HepG2 (cell line): ENCODE data around the gene MARF1. TPM values are rescaled to one million over a fixed set of nuclear protein-coding genes. Genes with fewer than 3 reads are reported as not detected.

ENCODE experiments used
- HMGXB3 ChIP-seq: sonication (generic); formaldehyde crosslinking; IDR thresholded peaks from 2 replicates; pipeline ENCODE4 v1.4.0; 2020; ENCODE audit warnings: missing genetic modification reagents, borderline replicate concordance
- MED1 ChIP-seq: sonication (generic); formaldehyde crosslinking; IDR thresholded peaks from 2 replicates; pipeline ENCODE4 v1.4.0; 2020; ENCODE audit warnings: missing genetic modification reagents
- MTA3 ChIP-seq: sonication (generic); formaldehyde crosslinking; IDR thresholded peaks from 2 replicates; pipeline ENCODE4 v1.4.0; 2020; ENCODE audit warnings: missing genetic modification reagents
- PHB2 ChIP-seq: fragments of 450-650 bp; IDR thresholded peaks from 2 replicates; pipeline ENCODE4 v1.6.1; 2018; ENCODE audit not compliant: partially characterized antibody
- POLR2G ChIP-seq: fragments of 200-400 bp; formaldehyde crosslinking; IDR thresholded peaks from 2 replicates; pipeline ENCODE4 v1.6.1; 2018; ENCODE audit warnings: mild to moderate bottlenecking, low read depth, low read length, moderate library complexity
- RARG ChIP-seq: sonication (generic); formaldehyde crosslinking; IDR thresholded peaks from 2 replicates; pipeline ENCODE4 v1.4.0; 2020; ENCODE audit warnings: low read depth, mild to moderate bottlenecking, missing genetic modification reagents
- SMYD3 ChIP-seq: sonication (generic); formaldehyde crosslinking; IDR thresholded peaks from 2 replicates; pipeline ENCODE4 v1.8.1; 2023; ENCODE audit warnings: mild to moderate bottlenecking, missing genetic modification reagents
- YY1 ChIP-seq: IDR thresholded peaks from 2 replicates; pipeline ENCODE4 v1.6.1; 2011; ENCODE audit warnings: low read length, low read depth, moderate library complexity, mild to moderate bottlenecking; ENCODE audit not compliant: insufficient read depth, insufficient replicate concordance
- ZNF10 ChIP-seq: sonication (generic); formaldehyde crosslinking; IDR thresholded peaks from 2 replicates; pipeline ENCODE4 v1.4.0; 2020; ENCODE audit warnings: mild to moderate bottlenecking, low read depth, missing genetic modification reagents, borderline replicate concordance
- ZNF317 ChIP-seq: sonication (generic); formaldehyde crosslinking; IDR thresholded peaks from 2 replicates; pipeline ENCODE4 v1.5.0; 2020; ENCODE audit warnings: mild to moderate bottlenecking, missing genetic modification reagents
- ZNF382 ChIP-seq: sonication (generic); formaldehyde crosslinking; IDR thresholded peaks from 2 replicates; pipeline ENCODE4 v1.5.0; 2020; ENCODE audit warnings: missing genetic modification reagents, mild to moderate bottlenecking, borderline replicate concordance
- ZNF879 ChIP-seq: sonication (generic); formaldehyde crosslinking; IDR thresholded peaks from 2 replicates; pipeline ENCODE4 v1.8.1; 2023; ENCODE audit warnings: missing genetic modification reagents
- polyA plus RNA-seq, 8 experiments: library from polyadenylated mRNA; depleted of rRNA in 3 of 8; stranded (reverse) in 7 of 8; unstranded in 1 of 8; fragments of >200 nt; fragmentation: Illumina TruSeq in 4 of 8; extraction: Trizol in 4 of 8; gene quantifications; 2 replicates each; pipeline versions ENCODE4 v1.2.1 to v1.2.3, GENCODE V29; 2011 to 2016; ENCODE audit warnings: low read depth in 4 of 8, missing spikeins in 1 of 8, mixed read lengths in 1 of 8; ENCODE audit not compliant: insufficient read depth in 1 of 8
- total RNA-seq, 5 experiments: library from RNA; depleted of rRNA; stranded (reverse); fragments of >200 nt; fragmentation: Illumina TruSeq; extraction: Trizol; gene quantifications; 2 replicates each; pipeline ENCODE4 v1.2.3, GENCODE V29; 2016; ENCODE audit warnings: low read depth in 1 of 5
- TF ChIP-seq, protein P1 (sequence below): sonication (generic); formaldehyde crosslinking; IDR thresholded peaks from 2 replicates; pipeline ENCODE4 v1.5.1; 2020; ENCODE audit warnings: mild to moderate bottlenecking, missing genetic modification reagents, moderate library complexity
- TF ChIP-seq, protein P2 (sequence below): IDR thresholded peaks from 2 replicates; pipeline ENCODE4 v1.6.1; 2016; ENCODE audit warnings: low read depth
- TF ChIP-seq, protein P3 (sequence below): sonication (generic); formaldehyde crosslinking; IDR thresholded peaks from 2 replicates; pipeline ENCODE4 v1.5.0; 2020; ENCODE audit warnings: mild to moderate bottlenecking, missing genetic modification reagents, borderline replicate concordance

MARF1 gene
- total and polyA plus RNA-seq, 2 of the 13 experiments (the other 11 are each of a cell fraction or from before 2014, with no cell fraction given) = 8.7 to 20.7 TPM

GRCh38 chr16:15608398-15609285 lies 34.3 kb downstream of the MARF1 start (continued):
- TF ChIP-seq ZNF382 (no peak), MTA3 (CRISPR knock-in tag) (no peak), ZNF317 (CRISPR knock-in tag) (peak; percentile 67; the same call in 1 of the 2 replicates), PHB2 (no peak), MED1 (CRISPR knock-in tag) (peak; percentile 99), ZNF10 (no peak), HMGXB3 (CRISPR knock-in tag) (no peak), RARG (CRISPR knock-in tag) (no peak), SMYD3 (CRISPR knock-in tag) (0 out of 2 replicates have a peak, but pooled peaks have one; percentile 20), POLR2G (no peak), ZNF879 (CRISPR knock-in tag) (no peak; the same call in 1 of the 2 replicates), YY1 (no peak)
- TF ChIP-seq, protein P1, sequence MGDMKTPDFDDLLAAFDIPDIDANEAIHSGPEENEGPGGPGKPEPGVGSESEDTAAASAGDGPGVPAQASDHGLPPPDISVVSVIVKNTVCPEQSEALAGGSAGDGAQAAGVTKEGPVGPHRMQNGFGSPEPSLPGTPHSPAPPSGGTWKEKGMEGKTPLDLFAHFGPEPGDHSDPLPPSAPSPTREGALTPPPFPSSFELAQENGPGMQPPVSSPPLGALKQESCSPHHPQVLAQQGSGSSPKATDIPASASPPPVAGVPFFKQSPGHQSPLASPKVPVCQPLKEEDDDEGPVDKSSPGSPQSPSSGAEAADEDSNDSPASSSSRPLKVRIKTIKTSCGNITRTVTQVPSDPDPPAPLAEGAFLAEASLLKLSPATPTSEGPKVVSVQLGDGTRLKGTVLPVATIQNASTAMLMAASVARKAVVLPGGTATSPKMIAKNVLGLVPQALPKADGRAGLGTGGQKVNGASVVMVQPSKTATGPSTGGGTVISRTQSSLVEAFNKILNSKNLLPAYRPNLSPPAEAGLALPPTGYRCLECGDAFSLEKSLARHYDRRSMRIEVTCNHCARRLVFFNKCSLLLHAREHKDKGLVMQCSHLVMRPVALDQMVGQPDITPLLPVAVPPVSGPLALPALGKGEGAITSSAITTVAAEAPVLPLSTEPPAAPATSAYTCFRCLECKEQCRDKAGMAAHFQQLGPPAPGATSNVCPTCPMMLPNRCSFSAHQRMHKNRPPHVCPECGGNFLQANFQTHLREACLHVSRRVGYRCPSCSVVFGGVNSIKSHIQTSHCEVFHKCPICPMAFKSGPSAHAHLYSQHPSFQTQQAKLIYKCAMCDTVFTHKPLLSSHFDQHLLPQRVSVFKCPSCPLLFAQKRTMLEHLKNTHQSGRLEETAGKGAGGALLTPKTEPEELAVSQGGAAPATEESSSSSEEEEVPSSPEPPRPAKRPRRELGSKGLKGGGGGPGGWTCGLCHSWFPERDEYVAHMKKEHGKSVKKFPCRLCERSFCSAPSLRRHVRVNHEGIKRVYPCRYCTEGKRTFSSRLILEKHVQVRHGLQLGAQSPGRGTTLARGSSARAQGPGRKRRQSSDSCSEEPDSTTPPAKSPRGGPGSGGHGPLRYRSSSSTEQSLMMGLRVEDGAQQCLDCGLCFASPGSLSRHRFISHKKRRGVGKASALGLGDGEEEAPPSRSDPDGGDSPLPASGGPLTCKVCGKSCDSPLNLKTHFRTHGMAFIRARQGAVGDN (CRISPR knock-in tag) = peak; percentile 62
- TF ChIP-seq, protein P2, sequence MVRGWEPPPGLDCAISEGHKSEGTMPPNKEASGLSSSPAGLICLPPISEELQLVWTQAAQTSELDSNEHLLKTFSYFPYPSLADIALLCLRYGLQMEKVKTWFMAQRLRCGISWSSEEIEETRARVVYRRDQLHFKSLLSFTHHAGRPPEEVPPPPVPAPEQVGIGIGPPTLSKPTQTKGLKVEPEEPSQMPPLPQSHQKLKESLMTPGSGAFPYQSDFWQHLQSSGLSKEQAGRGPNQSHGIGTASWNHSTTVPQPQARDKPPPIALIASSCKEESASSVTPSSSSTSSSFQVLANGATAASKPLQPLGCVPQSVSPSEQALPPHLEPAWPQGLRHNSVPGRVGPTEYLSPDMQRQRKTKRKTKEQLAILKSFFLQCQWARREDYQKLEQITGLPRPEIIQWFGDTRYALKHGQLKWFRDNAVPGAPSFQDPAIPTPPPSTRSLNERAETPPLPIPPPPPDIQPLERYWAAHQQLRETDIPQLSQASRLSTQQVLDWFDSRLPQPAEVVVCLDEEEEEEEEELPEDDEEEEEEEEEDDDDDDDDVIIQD = peak; percentile 97
- TF ChIP-seq, protein P3, sequence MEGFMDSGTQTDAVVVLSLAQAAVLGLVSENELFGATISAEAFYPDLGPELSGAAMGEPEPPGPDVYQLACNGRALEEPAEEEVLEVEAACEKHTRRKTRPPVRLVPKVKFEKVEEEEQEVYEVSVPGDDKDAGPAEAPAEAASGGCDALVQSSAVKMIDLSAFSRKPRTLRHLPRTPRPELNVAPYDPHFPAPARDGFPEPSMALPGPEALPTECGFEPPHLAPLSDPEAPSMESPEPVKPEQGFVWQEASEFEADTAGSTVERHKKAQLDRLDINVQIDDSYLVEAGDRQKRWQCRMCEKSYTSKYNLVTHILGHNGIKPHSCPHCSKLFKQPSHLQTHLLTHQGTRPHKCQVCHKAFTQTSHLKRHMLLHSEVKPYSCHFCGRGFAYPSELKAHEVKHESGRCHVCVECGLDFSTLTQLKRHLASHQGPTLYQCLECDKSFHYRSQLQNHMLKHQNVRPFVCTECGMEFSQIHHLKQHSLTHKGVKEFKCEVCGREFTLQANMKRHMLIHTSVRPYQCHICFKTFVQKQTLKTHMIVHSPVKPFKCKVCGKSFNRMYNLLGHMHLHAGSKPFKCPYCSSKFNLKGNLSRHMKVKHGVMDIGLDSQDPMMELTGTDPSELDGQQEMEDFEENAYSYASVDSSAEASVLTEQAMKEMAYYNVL (CRISPR knock-in tag) = peak; percentile 99
